Vagina (tissue), 2 donors: Measurements from ENCODE around the gene GPD2.

Experiments used
- CTCF ChIP-seq, 3 experiments: fragments of 450-650 bp in 2 of 3; fragments of 200-600 bp in 1 of 3; sonication (generic) in 1 of 3; IDR thresholded peaks; one replicate each; pipeline ENCODE4 v1.5.1; 2017 to 2019; ENCODE audit warnings: antibody characterized with exemption in 3 of 3, mild to moderate bottlenecking in 2 of 3, moderate library complexity in 2 of 3
- POLR2A ChIP-seq, 2 donors: fragments of 450-650 bp; IDR thresholded peaks; one replicate each; pipeline ENCODE4 v1.6.1; 2017; ENCODE audit warnings: antibody characterized with exemption in 2 of 2, mild to moderate bottlenecking in 2 of 2, moderate library complexity in 2 of 2
- POLR2AphosphoS5 ChIP-seq, 2 donors: sonication (generic); formaldehyde crosslinking; IDR thresholded peaks; one replicate each; pipeline ENCODE4 v1.9.0; 2017; ENCODE audit warnings: antibody characterized with exemption in 2 of 2, mild to moderate bottlenecking in 2 of 2, low read depth in 1 of 2; ENCODE audit not compliant: insufficient read depth in 1 of 2

GRCh38 chr2:156486147-156486546 lies 50.0 kb downstream of the GPD2 start:
- TF ChIP-seq CTCF (IDR thresholded peaks at IDR 0.05), result no peak
- no peak for TF ChIP-seq POLR2AphosphoS5 (IDR thresholded peaks at IDR 0.05; ENCODE audit: insufficient read depth in 1 of 2, low read depth in 1 of 2)
- TF ChIP-seq POLR2A (IDR thresholded peaks at IDR 0.05), result no peak
